Activated naive CD8-positive, alpha-beta T cell treated with anti-CD3 and anti-CD28 coated beads, Interleukin-2, amount 50 U/mL, for 24 hours (primary cell): ENCODE data around the gene TAGAP.
"Not testable (repeated sequence)": the region's sequence is repeated elsewhere in the genome, so short reads cannot be mapped to it uniquely, and the experiment has no call there.

Source experiments
- ATAC-seq: fragments of 150-1000 bp; cut with Tn5 transposase; one replicate; pipeline ENCODE4 v1.10.0; 2021
- DNase-seq: peaks from one replicate; pipeline ENCODE4 v3.0.0; 2021
- H3K27ac Mint-ChIP-seq: one replicate; pipeline ENCODE4 v1.8.0; 2021; ENCODE audit warnings: mild to moderate bottlenecking, mixed read lengths
- H3K27me3 Mint-ChIP-seq: one replicate; pipeline ENCODE4 v1.8.0; 2021; ENCODE audit warnings: mixed read lengths
- H3K36me3 Mint-ChIP-seq: one replicate; pipeline ENCODE4 v1.8.0; 2021; ENCODE audit warnings: low read depth, mixed read lengths
- H3K4me1 Mint-ChIP-seq: one replicate; pipeline ENCODE4 v1.8.0; 2021; ENCODE audit warnings: mixed read lengths
- H3K4me3 Mint-ChIP-seq: one replicate; pipeline ENCODE4 v1.8.0; 2021; ENCODE audit warnings: mild to moderate bottlenecking, moderate library complexity, mixed read lengths
- H3K9me3 Mint-ChIP-seq: one replicate; pipeline ENCODE4 v1.8.0; 2021; ENCODE audit warnings: mixed read lengths

TAGAP gene

DNA sequence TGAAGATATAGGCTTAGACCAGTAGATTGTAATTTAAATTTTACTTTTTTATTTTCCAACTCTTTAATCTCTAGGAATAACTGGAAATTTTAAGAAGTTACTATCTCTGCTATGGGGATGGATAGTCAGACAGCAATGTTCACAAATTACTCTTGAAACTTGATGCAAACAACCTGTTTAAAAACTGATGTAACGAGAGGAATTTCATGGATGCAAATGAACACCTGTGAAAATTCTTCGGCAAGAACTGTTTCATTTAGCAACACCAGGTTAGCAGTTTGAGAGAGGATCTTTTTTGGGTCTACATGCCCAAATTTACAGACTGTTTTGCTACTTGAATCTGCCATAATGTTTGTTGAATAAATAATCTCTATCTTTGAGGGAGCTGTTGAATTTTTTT, 24.8 kb downstream of the TAGAP start:
- Mint-ChIP-seq H3K9me3 (peaks cover 26% of the 10 kb centered on the region), H3K27me3 (no peaks in the 10 kb centered on the region), H3K4me1 (peaks cover 61% of the 10 kb centered on the region)

DNA sequence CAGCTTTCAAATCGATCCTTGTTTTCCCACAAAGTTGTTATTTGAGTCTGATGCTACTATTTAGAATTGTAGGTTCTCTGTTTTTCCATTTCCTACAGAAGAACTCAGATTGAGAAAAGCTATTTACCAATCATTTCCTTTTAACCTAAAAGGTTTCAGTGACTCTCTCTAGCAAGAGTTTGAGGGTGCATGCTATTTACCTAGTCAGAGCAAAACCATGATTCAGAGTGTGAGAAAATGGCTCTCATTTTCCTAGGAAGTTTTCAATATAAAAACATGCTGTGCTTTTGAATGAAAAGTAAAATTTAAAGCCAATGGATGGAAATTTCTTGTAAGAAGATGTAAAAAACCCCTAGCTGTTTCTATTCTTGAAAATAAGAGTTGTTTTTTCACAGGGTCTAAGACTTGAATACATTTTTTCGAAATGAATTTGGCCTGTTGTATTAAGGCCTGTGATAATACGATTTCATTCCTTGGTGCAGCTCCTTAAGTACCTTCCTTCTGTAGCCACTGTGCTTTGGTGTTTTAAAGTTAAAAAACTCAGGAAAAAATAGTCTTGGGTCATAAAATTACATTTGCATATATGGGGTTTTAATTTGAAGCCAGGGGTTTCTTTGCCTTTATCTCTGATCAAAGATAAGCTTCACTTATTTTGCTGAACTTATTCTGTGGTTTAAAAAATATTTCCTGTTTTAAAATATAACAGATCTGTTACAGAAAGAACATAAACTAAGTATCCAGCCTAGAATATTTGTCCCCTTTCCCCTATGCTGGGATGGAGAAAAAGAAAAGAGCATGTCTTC, 26.8 kb downstream of the TAGAP start:
- peak overlapping the region; percentile 93 for H3K27ac Mint-ChIP-seq
- peaks cover 24% of the 10 kb centered on the region for H3K36me3 Mint-ChIP-seq
- H3K9me3 Mint-ChIP-seq: peaks cover 12% of the 10 kb centered on the region
- H3K27me3 Mint-ChIP-seq: no peaks in the 10 kb centered on the region
- H3K4me3 Mint-ChIP-seq: peak overlapping the region; percentile 61
- DNase-seq (no peak), ATAC-seq (peak; percentile 88)
- peaks cover 63% of the 10 kb centered on the region for H3K4me1 Mint-ChIP-seq

More for the DNA sequence above, 24.8 kb downstream of the TAGAP start:
- no peak for ATAC-seq
- Mint-ChIP-seq H3K36me3 (peaks cover 43% of the 10 kb centered on the region), H3K27ac (no peak overlapping the region), H3K4me3 (no peak overlapping the region)
- no peak for DNase-seq

DNA sequence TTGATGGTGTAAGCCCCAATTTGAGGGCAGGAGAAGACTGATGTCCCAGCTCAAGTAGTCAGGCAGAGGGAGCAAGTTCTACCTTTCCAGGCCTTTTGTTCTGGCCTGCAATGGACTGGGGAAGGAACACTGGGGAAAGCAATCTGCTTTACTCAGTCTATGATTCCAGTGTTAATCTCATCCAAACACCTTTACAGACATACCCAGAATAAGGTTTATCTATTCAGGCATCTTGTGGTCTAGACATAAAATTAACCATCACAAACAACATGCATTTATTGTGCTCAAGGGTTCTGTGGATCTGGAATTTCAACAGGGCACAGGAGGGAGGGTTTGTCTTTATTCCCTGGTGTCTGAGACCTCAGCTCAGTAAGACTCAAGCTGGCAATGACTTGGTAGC, 30.4 kb downstream of the TAGAP start:
- DNase-seq (no peak), ATAC-seq (no peak)
- Mint-ChIP-seq H3K36me3 (peaks cover 15% of the 10 kb centered on the region), H3K4me3 (no peak overlapping the region), H3K27ac (no peak overlapping the region), H3K9me3 (no peaks in the 10 kb centered on the region), H3K27me3 (no peaks in the 10 kb centered on the region), H3K4me1 (peaks cover 72% of the 10 kb centered on the region)

DNA sequence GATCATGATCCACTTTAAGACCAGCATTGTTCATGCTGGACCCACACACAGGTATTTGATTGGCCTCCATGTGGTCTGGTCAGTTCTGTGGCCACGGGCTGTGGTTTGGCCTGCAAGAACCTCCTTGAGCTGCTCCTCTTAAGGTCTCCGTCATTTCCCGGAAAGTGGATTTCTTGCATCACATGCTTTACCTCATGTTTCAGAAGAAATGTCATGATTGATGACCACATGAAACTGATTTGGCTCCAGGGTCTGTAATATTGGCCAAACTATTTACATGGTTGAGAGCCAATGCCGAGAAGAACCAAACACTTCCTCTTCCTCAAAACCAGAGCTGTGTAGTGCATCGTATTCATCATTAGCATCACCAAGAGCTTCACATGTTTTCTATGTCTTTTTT, 31.6 kb downstream of the TAGAP start:
- Mint-ChIP-seq H3K4me1 (peaks cover 66% of the 10 kb centered on the region), H3K4me3 (no peak overlapping the region), H3K36me3 (peaks cover 12% of the 10 kb centered on the region), H3K9me3 (no peaks in the 10 kb centered on the region), H3K27ac (peak overlapping the region; percentile 56), H3K27me3 (no peaks in the 10 kb centered on the region)
- DNase-seq: no peak
- ATAC-seq: no peak

DNA sequence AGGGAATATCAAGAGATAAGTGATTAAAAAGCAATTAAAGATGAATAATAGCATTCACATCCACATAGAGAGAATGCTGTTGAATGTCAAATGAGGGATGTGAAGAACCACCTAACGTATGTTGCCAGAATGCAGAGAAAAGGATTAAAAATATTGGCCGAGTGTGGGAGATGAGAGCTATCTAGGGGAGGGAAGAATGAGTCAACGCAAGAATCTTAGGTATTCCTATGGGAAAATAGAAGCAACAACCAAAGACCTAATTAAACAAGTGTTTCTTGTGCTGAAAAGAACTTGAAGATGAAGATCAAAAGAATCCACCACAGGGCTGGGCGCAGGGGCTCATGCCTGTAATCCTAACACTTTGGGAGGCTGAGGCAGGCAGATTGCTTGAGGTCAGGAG, 32.6 kb downstream of the TAGAP start:
- Mint-ChIP-seq H3K4me3 (no peak overlapping the region), H3K4me1 (peaks cover 57% of the 10 kb centered on the region), H3K36me3 (peaks cover 12% of the 10 kb centered on the region), H3K27ac (no peak overlapping the region), H3K9me3 (no peaks in the 10 kb centered on the region), H3K27me3 (no peaks in the 10 kb centered on the region)
- no peak for ATAC-seq
- DNase-seq: no peak

DNA sequence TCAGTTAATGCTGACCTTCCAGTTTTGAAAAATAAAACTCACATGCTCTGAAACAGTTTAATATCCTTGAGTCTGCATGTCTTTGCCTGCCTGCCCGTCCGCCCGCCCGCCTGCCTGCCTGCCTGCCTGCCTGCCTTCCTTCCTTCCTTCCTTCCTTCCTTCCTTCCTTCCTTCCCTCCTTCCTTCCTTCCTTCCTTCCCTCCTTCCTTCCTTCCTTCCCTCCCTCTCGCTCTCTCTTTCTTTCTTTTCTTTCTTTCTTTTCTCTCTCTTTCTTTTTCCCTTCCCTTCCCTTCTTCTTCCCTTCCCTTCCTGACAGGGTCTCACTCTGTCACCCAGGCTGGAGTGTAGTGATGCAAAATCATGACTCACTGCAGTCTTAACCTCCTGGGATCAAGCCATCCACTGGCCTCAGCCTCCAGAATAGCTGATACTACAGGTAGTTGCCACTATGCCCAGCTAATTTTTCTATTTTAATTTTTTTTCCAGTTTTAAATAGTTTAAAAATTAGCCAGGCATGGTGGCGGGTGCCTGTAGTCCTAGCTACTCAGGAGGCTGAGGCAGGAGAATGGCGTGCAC, 34.7 kb downstream of the TAGAP start:
- peaks cover 47% of the 10 kb centered on the region for H3K4me1 Mint-ChIP-seq
- not testable (repeated sequence) for H3K27ac Mint-ChIP-seq, H3K4me3 Mint-ChIP-seq

DNA sequence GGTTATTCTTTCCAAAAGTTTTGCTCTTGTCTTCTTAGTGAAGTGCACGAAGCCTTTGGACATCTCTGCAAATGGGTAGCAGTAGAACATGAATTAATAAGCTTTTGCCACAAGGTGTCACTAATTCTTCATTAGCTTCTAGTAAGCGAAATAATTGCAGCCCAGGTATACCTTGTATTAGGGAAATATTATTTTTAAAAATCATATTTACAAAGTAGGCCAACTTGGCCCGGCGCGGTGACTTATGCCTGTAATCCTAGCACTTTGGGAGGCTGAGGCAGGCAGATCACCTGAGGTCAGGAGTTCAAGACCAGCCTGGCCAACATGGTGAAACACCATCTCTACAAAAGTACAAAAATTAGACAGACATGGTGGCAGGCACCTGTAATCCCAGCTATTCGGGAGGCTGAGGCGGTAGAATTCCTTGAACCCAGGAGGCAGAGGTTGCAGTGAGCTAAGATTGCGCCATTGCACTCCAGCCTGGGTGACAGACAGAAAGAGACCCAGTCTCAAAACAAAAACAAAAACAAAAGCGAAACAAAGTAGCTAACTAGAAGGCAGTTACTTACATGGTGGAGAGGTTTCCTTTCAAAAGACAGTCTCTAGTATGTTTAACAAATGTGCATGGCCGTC, 36.0 kb downstream of the TAGAP start:
- ATAC-seq (peak; percentile 52), DNase-seq (no peak)
- H3K9me3 Mint-ChIP-seq: no peaks in the 10 kb centered on the region
- H3K27ac Mint-ChIP-seq: peak overlapping the region; percentile 39
- peaks cover 34% of the 10 kb centered on the region for H3K4me1 Mint-ChIP-seq
- H3K36me3 Mint-ChIP-seq: peaks cover 3% of the 10 kb centered on the region
- no peaks in the 10 kb centered on the region for H3K27me3 Mint-ChIP-seq
- H3K4me3 Mint-ChIP-seq: no peak overlapping the region

More for the DNA sequence above, 34.7 kb downstream of the TAGAP start:
- not testable (repeated sequence) for ATAC-seq, H3K36me3 Mint-ChIP-seq, H3K27me3 Mint-ChIP-seq, H3K9me3 Mint-ChIP-seq, DNase-seq

DNA sequence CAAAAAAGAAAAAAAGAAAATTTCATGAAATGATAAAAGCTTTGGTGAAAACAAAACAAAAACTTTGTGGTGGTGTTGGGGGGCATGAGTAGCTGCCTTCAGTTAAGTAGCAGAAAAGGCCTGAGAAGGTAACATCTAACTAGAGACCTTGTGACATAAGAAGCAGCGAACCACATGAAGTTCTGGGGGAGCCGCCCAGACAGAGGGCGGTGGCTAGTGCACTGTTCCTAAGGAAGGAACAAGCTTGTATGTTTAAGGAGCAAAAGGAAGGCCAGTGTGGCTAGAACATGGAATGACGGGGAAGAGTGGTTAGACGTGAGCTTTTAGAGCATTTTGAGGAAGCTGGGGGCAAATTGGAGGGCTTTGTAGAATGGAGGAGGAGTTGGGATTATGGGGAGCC, 37.3 kb downstream of the TAGAP start:
- no peak overlapping the region for H3K27ac Mint-ChIP-seq
- H3K9me3 Mint-ChIP-seq: no peaks in the 10 kb centered on the region
- peaks cover 3% of the 10 kb centered on the region for H3K36me3 Mint-ChIP-seq
- peaks cover 25% of the 10 kb centered on the region for H3K4me1 Mint-ChIP-seq
- no peak for ATAC-seq
- H3K27me3 Mint-ChIP-seq: no peaks in the 10 kb centered on the region
- H3K4me3 Mint-ChIP-seq: no peak overlapping the region
- DNase-seq: no peak

DNA sequence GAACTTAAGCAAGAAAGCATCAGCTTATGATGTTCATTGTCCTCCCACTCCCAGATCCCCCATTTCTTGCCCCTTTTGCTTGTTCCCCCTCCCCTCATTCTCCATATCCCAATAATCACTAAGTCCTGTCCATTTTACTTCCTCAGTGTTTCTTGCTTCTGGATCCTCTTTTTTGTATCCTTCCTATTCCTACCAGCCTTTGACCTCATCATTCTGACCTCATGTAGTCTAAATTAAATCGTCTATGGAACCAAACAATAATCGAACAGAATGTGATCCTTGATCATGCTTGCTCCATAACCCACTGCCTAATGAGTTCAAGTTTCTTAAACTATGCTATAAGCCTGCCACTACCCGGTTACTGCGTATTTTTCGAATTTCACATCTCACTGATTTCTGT, 39.4 kb downstream of the TAGAP start:
- Mint-ChIP-seq H3K36me3 (no peaks in the 10 kb centered on the region), H3K27me3 (no peaks in the 10 kb centered on the region), H3K4me3 (no peak overlapping the region), H3K4me1 (peaks cover 27% of the 10 kb centered on the region), H3K27ac (no peak overlapping the region), H3K9me3 (no peaks in the 10 kb centered on the region)
- DNase-seq (no peak), ATAC-seq (no peak)

DNA sequence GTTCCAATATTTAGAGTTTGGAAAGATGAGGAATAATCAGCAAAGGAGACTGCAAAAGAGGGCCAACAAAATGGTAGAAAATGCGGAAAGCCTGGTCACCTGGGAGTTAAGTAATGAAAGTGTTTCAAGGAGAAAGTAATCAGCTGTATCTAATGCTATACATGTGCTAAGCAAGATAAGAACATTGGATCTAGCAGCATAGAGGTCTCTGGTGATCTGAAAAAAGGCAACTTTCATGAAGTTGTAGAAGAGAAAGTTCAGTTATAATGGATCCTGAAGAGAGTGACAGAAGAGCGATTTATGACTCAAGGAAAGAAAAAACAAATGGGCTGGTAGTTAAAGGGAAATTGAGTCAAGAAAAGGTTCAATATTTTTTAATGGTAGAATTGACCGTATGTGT, 40.2 kb downstream of the TAGAP start:
- Mint-ChIP-seq H3K9me3 (no peaks in the 10 kb centered on the region), H3K36me3 (no peaks in the 10 kb centered on the region), H3K27me3 (no peaks in the 10 kb centered on the region), H3K4me1 (peaks cover 26% of the 10 kb centered on the region), H3K27ac (no peak overlapping the region), H3K4me3 (no peak overlapping the region)
- ATAC-seq (no peak), DNase-seq (no peak)

DNA sequence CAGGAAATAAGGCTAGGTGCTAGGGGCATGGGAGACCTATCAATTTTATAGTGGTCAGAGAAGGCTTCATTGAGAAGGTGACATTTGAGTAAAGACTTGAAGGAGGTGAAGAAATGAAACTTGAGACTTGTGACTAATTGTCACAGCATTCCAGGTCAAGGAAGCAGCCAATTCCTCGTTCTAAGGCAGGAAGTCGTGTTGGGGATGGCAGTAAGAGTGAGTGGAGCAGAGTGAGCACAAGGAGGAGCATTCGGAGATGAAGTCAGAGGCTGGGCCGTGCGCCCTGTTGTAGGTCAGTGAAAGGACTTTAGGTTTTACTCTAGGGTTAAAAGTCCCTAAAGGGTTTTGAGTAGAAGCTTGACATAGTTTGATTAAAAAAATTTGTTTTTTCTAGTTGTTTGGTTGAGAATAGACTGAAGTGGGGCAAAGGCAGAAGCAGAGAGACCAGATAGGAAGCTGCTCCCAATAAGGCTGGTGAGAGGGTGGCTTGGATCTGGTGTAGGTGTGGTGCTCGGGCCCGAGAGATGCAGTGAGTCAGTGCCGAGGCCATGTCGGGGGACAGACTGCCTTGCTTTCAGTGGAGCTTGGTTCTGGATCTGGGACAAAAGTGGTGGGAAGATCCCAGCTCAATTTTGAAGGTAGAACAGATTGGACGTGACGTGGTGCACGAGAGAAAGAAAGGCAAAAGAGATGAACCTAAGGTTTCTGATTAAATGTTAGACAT, 42.2 kb downstream of the TAGAP start:
- no peak overlapping the region for H3K4me3 Mint-ChIP-seq

DNA sequence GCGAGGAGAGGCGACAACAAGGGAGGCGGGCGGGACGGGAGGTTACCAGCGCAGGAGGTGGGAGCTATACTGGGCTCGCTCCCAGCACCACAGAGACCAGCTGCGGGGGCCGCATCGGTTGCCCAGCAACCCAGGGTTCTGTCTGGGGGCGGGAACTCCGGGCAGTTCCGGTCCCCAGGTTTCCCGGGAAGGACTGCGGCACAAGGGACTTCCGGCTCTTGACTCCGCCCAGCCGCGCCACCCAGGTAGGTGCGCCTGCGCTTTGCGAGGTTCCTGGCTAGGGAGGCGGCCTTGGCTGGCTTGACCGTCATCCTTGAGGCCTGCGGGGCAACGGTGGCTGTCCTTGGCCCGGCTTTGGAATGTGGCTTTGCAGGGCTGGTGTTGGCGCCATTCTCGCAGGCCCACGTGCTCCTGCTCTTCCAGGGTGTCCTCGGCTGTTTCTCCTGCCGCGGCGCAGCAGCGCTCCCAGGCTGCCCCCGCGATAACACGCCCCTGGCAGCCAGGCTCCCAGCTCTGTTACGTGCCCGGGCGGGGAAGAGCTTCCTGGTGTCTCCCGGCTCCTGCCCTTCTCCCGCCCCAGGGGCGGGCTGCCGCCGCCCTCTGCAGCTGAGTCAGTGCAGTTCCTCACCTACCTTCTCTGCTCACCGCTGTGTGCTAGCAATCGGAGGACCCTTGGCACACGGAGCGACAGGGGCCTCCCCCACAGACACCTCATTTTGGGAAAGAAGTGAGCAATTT, 45.0 kb downstream of the TAGAP start, which contains the start of gene RSPH3:
TSS of gene RSPH3 (minus strand) at position 537 of the 738 bp plus-strand sequence. CDS start 652 bp downstream, outside the sequence.
- Mint-ChIP-seq H3K27me3 (no peaks in the 10 kb centered on the region), H3K4me1 (peaks cover 54% of the 10 kb centered on the region), H3K36me3 (no peaks in the 10 kb centered on the region), H3K27ac (peak within 1 kb of the TSS; percentile 92), H3K4me3 (peak within 1 kb of the TSS; percentile 98), H3K9me3 (no peaks in the 10 kb centered on the region)
- DNase-seq (peak; percentile 96), ATAC-seq (peak; percentile 83)

More for the DNA sequence above, 42.2 kb downstream of the TAGAP start:
- Mint-ChIP-seq H3K27me3 (no peaks in the 10 kb centered on the region), H3K36me3 (no peaks in the 10 kb centered on the region), H3K4me1 (peaks cover 27% of the 10 kb centered on the region), H3K27ac (no peak overlapping the region), H3K9me3 (no peaks in the 10 kb centered on the region)
- no peak for ATAC-seq
- no peak for DNase-seq

DNA sequence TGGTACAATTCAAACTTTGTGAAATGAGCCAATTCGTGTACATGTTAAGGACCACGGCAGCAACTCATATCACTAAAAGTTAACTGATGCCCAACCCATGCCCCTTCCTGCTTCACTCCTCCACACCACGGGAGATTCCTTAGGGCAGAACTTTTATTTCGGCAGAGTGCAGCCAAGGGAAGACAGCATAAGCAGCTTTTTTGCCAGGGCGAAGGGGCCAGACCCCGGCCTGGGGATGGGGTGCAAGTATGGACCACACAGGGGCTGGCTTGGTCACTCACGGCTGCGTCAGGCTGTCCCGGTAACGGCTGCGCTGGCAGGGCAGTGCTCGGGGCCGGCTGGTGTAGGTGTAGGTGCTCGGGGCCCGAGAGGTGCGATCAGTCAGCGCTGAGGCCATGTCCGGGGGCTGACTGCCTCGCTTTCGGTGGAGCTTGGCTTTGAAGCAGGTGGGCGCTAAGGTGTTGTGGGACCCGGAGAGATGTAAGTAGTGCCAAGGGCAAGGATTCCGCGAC, 45.6 kb downstream of the TAGAP start:
- DNase-seq: no peak
- peaks cover 57% of the 10 kb centered on the region for H3K4me1 Mint-ChIP-seq
- ATAC-seq: peak; percentile 30
- peak overlapping the region; percentile 98 for H3K4me3 Mint-ChIP-seq
- peak overlapping the region; percentile 92 for H3K27ac Mint-ChIP-seq
- H3K36me3 Mint-ChIP-seq: no peaks in the 10 kb centered on the region
- H3K27me3 Mint-ChIP-seq: no peaks in the 10 kb centered on the region
- no peaks in the 10 kb centered on the region for H3K9me3 Mint-ChIP-seq

DNA sequence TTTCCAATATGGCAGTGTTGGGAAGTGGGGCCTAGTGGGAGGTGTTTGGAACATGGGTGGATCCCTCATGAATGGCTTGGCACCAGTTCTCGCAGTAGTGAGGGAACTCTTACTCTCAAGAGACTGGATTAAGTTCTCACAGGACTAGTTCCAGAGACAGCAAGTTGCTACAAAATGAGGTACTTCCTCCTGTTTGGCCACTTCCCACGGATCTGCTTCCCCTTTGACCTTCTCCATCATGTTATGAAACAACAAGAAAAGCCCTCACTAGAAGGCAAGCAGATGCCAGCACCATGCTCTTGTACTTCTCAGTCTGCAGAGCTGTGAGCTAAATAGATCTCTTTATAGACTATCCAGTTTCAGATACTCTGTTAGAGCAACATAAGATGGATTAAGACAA, 47.9 kb downstream of the TAGAP start:
- peaks cover 56% of the 10 kb centered on the region for H3K4me1 Mint-ChIP-seq
- no peaks in the 10 kb centered on the region for H3K9me3 Mint-ChIP-seq
- no peaks in the 10 kb centered on the region for H3K27me3 Mint-ChIP-seq
- H3K36me3 Mint-ChIP-seq: peaks cover 7% of the 10 kb centered on the region
- DNase-seq (no peak), ATAC-seq (no peak)
- H3K27ac Mint-ChIP-seq: no peak overlapping the region
- H3K4me3 Mint-ChIP-seq: no peak overlapping the region
